Occipital lobe (tissue), 2 donors: ENCODE results near the gene RPL12. TPM values are rescaled to one million over a fixed set of nuclear protein-coding genes. Genes with fewer than 3 reads are reported as not detected.

ENCODE experiments used
- DNase-seq: peaks from one replicate; lab custom pipeline; 2025; lab: John Stamatoyannopoulos, UW
- total RNA-seq: library from RNA; depleted of rRNA; stranded (reverse); fragments of >200 nt; gene quantifications from one replicate; pipeline ENCODE4 v1.2.3, GENCODE V29; 2014

RPL12 gene
- total RNA-seq = 798 TPM

DNA sequence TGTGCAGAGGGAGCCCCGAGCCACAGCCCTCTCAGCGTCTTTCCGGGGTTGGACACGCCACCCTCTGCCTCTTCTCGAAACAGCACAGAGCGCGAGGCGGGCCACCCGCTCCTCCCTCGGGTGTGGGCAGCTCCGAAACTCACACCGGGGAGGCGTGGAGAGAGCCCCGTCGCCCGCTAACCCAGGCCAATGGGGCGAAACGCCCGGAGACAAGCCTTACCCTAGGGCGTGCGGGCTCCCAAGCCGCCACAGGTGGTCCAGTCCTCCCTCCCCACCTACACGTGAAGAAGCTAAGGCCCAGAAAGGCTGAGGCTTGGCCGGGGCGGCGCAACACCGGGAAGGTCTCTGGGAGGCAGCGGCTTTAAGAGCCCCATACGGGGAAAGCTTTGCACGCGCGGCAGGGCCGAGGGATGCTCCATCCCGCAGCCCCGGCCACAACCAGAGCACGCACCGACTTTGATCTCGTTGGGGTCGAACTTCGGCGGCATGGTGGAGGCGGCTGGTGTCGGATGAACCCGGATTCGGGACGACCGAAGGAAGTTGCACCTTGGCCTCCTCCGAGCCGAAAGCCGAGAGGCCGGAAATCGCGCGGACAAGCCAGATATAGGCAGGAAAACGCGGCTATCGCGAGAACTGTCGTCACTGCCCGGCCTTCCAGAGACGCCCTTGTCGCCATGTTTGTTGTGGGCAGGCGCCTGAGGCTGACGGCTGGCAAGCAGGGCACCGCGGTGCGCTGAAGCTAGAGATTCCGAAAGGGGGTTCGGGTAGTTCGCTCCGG, at the start of gene RPL12, which contains the start of gene LRSAM1:
TSS of gene RPL12 (minus strand) at position 577 of the 778 bp plus-strand sequence. CDS start at position 488, 89 bp downstream.
TSS of gene LRSAM1 (plus strand) at position 681 of the 778 bp plus-strand sequence. CDS start 3,018 bp downstream, outside the sequence.
- peak; percentile 93 for DNase-seq

DNA sequence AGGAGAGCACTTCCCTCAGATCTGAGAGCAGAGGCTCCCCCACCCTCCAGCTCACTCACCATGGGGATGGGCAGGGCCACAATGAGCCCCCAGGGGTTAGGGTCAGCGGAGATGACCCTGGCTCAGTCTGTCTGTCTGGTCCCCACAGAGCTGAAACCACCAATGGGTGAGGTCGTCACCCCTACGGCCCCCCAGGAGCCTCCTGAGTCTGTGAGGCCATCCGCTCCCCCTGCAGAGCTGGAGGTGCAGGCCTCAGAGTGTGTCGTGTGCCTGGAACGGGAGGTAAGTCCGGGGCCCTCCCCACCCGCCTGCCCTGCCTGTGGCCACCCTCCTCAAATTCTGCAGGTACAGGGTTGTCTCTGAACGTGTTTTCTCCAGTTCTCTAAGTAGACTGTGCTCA, 49.7 kb upstream of the RPL12 start:
- no peak for DNase-seq

- DNase-seq = no peak
Measured at GRCh38 chr9:127500399-127500798, 49.2 kb upstream of the RPL12 start.

GRCh38 chr9:127498298-127498697, 47.1 kb upstream of the RPL12 start:
- no peak for DNase-seq

DNA sequence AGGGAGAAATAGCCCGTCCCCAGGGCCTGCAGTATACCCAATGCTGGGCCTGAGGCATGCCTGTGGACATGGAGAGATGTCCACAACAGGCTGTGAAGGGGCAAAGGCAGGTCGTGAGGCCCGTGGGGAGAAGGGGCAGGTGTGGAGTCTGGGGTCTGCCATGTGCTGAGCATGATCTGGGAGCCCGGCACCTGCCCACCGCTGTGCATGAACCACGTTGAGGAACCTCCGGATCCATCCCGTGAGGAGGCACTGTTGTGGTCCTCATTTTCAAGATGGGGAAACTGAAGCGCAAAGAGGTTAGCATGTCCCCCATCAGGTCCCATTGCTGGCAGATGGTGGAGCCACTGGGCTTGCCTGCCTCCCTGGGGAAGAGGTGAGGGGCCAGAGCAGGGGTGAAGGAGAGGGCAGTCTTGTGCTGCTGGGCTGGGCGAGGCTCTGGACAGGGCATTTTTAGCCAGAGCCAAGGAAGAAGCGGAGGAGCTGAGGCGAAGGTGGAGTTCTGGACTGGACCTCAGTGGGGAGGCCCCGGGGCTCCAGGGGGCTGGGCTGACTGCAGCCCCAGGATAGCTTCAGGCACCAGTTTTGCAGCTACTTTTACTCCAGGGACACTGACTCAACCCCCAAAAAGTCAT, 46.6 kb upstream of the RPL12 start:
- no peak for DNase-seq

DNA sequence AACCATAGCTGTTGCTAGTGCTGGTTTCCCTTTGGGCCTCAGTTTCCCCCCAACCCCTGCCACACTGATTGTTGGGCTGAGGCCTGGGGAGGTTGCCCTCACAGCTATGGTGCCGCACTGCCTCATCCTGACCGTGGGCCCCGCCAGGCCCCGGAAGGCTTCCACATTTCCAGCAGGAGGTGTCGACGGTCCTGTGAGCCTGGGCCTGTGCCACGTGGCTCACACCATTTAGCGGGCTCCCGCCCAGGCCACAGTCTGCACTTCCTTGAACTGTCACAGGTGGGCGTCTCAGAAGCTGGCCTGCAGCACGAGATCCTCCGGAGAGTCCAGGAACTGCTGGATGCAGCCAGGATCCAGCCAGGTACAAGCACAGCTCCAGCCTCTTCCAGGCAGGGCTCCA, 45.8 kb upstream of the RPL12 start:
- DNase-seq = no peak

- DNase-seq = no peak
Measured at GRCh38 chr9:127495884-127496555, 44.8 kb upstream of the RPL12 start.

DNA sequence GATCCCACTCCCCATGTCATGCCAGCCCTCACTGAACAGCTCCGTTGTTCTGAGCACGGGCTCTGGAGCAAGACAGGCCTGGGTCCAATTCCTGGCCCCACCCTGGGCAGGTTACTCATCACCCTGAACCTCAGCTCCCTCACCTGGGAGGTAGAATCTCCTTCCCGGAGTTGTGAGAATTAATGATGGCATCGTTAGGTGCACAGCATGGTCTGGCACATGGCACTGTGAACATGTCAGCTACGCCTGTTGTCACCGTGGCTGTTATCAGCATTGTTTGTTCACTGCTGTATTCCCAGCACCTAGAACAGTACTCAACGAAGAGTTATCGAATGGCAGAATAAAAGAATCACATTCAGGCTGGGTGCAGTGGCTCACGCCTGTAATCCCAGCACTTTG, 43.1 kb upstream of the RPL12 start:
- DNase-seq = no peak

DNA sequence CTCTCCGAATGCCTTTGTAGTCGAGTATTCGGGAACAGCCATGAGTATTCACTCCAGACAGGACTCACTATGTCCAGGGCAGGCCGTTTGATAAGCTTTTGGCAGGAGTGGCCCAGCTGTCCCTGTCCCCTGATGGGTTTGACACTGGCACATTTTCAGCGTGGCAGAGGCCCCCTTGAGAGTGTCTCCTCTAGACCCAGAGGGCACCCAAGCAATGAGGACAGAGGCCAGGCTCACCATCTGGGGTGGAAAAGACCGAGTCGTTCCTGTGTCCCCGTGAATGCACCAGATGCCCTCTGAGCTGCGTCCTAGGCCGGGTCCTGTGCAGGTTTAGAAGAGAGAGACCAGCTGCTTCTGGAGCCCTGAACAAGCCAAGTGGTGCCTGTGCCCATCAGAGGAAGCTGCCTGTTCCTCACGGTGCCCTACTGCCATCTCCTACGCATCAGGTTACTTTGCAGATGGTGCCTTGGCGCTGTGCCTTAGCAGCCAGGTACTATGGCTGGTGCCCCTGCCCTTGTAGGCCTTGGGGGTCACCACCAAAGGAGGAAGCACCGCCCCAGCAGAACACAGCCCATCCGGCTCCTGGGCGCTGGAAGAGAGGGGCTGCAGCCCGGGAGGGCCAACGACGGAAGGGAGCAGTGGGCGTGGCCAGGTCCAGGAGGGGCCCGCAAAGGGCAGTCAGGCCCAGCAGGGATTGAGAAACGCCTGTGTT, 42.5 kb upstream of the RPL12 start:
- DNase-seq = no peak

DNA sequence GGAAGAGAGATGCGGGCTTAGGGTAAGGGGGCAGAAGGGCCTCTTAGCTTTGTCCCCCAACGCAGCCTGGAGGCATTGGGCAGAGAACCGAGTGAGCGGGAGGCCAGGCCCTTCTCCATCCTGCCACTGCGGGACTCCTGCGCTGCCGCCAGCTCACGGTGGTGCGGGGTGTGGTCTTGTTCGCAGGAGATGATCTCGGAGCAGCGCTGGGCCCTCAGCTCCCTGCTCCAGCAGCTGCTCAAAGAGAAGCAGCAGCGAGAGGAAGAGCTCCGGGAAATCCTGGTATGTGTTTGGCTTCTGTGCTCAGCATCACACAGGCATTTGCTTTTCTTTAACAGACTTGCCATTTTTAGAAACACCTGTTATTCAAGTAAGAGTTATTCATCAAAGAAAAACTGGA, 41.4 kb upstream of the RPL12 start:
- no peak for DNase-seq

GRCh38 chr9:127491516-127491915, 40.3 kb upstream of the RPL12 start:
- no peak for DNase-seq

DNA sequence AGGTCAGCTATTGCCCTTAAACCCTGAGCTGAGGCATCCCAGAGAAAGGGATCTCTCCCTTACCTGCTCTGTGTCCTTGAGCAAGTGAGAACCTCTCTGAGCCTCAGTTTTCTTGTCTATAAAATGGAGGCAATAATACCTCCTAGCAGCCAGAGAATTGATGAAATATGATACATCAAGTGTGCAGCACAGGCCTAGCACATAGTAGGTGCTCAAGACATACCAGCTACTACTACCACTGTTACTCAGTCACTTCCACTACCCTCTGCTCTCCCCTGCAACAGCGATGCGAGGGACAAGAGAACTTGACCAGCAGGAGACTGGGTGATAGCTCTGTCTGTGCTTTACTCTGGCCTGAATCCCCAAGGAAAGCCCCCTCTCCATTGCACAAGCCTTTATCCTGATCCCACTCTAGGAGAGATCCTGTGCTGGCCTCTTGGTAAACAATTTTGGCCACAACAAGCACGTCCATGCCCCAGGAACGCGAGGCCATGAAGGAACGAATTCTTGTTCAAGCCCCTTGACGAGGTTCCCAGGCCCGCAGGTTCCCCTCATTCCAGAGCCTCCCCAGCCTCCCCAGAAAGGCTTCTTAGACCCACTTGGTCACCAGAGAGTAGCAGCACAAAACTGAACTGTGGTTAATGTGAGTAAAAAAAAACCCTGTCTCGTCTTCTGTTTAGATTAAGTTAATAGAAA, 39.5 kb upstream of the RPL12 start:
- no peak for DNase-seq

DNA sequence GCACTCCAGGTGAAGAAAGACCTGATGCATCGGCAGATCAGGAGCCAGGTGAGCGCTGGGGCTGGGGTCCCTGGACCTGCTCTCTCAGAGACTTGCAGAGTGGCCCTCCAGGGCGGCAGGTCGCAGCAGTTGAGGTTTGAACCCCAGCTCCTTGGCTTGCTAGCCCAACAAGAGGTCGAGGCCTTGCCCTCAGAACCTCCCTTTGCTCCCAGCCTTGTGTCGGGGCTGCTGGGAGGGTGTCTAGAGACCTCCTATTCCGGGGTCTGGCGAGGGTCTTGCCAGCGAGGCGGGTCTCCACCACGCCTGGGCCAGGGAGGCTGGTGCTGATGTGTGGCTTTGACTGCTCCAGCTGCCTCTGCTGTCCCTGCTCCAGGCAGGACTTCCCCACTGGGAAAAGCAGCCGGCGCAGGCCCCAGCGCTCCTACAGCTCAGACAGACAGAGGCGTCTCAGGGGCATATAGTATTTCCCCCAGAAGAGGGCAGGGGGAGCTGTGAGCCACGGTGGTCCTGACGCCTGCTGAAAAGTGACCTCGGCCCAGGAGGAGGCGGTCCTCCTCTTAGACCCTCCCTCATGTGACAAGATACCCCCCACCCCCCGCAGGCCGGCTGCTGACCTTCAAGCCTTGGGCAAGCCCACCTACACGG, 38.4 kb upstream of the RPL12 start:
- no peak for DNase-seq

DNA sequence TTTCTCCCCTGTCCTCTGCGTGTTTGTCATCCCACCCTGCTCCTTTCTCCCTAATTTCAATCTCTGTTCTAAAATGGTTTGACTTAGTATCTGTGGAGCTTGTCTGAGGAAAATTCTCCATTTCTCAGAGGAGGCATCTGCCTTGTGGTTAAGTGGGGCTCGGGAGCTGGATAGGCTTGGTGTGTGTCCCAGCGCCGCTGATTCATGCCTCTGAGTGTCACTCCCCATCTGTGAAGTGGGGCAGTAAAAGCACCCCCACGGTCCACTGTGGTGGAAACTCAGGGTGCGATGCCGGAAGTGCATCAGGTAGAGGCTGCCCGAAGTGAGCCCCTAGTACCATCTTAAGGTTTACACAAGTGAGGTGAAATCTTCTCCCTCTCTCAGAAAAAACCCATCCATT, 37.7 kb upstream of the RPL12 start:
- no peak for DNase-seq

DNA sequence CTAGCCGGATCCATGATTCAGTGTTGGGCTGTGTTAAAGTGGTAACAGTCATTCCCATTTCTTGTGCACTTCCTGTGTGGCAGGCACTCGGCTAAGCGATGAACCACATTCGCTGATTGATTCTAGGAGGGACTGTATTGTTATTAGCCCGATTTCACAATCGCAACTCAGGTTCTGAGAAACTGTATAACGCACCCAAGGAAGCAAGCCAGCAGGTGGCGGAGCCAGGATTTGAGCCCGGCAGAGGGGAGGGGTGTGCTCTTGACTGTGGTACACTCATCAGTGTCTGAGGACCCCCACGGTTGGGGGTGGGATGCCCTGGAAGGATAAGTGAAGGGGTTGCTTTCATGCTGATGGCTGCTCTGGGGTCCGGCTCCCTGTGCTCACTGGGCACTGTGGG, 34.8 kb upstream of the RPL12 start:
- no peak for DNase-seq

DNA sequence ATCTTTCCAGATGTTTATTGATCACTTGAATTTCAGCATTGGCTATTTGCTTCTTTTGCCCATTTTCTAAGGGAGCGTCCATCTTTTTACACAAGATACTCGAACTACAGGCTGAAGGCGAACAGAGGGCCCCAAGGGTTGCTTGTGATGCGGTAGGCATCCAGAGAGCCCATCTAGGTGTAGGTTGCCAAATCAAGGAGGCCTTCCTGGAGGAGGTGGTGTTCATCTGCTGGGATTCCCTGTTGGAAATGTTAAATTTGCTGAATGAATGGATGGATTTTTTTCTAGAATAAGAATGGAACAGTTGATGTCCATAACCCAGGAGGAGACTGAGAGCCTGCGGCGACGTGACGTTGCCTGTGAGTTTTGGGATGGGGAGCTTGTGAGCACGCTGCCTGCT, 31.5 kb upstream of the RPL12 start:
- no peak for DNase-seq

DNA sequence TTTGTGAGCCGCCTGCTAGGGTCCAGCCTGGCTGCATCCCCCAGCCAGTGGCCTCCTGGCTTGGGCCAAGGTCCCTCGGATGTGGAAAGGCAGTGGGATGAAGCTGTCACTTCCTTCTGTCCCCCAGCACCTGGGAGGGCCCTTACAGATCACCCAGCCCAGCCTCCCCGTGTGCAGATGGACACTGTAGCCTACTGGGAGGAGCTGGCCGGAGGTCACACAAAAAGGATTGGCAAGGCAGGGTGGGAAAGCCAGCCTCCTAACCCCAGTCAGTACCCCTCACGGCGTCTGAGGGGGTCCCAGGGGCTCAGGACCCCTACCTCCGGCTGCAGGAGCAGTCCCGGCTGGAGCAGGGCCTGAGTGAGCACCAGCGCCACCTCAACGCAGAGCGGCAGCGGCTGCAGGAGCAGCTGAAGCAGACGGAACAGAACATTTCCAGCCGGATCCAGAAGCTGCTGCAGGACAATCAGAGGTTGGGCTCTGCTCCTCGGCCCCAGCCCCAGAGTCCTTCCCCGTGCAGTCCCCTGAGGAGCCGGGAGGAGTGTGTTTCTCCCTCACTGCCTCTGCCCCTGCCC, 28.4 kb upstream of the RPL12 start:
- DNase-seq = no peak

- no peak for DNase-seq
Measured at GRCh38 chr9:127474592-127474991, 23.4 kb upstream of the RPL12 start.

GRCh38 chr9:127473932-127474331, 22.7 kb upstream of the RPL12 start:
- no peak for DNase-seq

DNA sequence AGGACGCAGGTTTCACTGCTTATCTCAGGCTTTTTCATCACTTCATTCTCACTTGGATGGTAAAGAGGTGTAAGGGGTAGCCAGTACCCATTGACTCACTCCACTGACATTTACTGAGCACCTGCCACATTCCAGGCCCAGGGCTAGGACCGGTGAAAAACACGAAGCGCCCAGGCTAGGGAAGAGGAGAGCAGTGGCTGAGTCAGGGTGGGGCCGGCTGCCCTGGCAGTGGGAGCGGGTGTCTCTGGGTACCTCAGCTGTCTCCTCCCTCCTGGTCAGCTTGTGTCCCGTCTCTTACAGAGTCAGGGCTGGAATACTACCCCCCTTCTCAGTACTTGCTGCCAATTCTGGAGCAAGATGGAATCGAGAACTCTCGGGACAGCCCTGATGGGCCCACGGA, 22.3 kb upstream of the RPL12 start:
- no peak for DNase-seq
